H9 (cell line): ENCODE data around the gene ANO2. TPM values are rescaled to one million over a fixed set of nuclear protein-coding genes. Genes with fewer than 3 reads are reported as not detected.

Source experiments
- DNase-seq: peaks from one replicate; pipeline ENCODE4 v3.0.0-alpha.2; 2017
- H2AFZ ChIP-seq: one replicate; pipeline ENCODE4 v1.6.1; 2013; ENCODE audit warnings: mild to moderate bottlenecking, low read length, control low read depth, moderate library complexity
- H2AK5ac ChIP-seq: 2 replicates; pipeline ENCODE4 v1.6.1; 2013; ENCODE audit warnings: low read length, control low read depth, mixed read lengths; ENCODE audit not compliant: insufficient read length
- H2BK120ac ChIP-seq: one replicate; pipeline ENCODE4 v1.6.1; 2013; ENCODE audit warnings: low read depth, mild to moderate bottlenecking, low read length, control low read depth, inconsistent platforms; ENCODE audit not compliant: poor library complexity, severe bottlenecking
- H2BK12ac ChIP-seq: 2 replicates; pipeline ENCODE4 v1.6.1; 2013; ENCODE audit warnings: low read length, control low read depth, mixed read lengths, low read depth; ENCODE audit not compliant: insufficient read length
- H2BK15ac ChIP-seq: 2 replicates; pipeline ENCODE4 v1.6.1; 2013; ENCODE audit warnings: low read depth, low read length, control low read depth
- H2BK20ac ChIP-seq: one replicate; pipeline ENCODE4 v1.6.1; 2013; ENCODE audit warnings: low read depth, mild to moderate bottlenecking, low read length, control low read depth, inconsistent platforms; ENCODE audit not compliant: poor library complexity, severe bottlenecking
- H2BK5ac ChIP-seq: 2 replicates; pipeline ENCODE4 v1.6.1; 2013; ENCODE audit warnings: low read length, control low read depth, mixed read lengths; ENCODE audit not compliant: insufficient read length
- H3K14ac ChIP-seq: 2 replicates; pipeline ENCODE4 v1.6.1; 2013; ENCODE audit warnings: low read length, control low read depth; ENCODE audit not compliant: insufficient read depth
- H3K18ac ChIP-seq: 2 replicates; pipeline ENCODE4 v1.6.1; 2013; ENCODE audit warnings: low read depth, mild to moderate bottlenecking, mixed read lengths, low read length, control low read depth; ENCODE audit not compliant: insufficient read length
- H3K23ac ChIP-seq: 2 replicates; pipeline ENCODE4 v1.6.1; 2013; ENCODE audit warnings: low read length, control low read depth, mixed read lengths, low read depth; ENCODE audit not compliant: insufficient read length
- H3K23me2 ChIP-seq: 2 replicates; pipeline ENCODE4 v1.6.1; 2013; ENCODE audit warnings: low read depth, mild to moderate bottlenecking, mixed read lengths, low read length, control low read depth; ENCODE audit not compliant: insufficient read length, poor library complexity, severe bottlenecking
- H3K27ac ChIP-seq: 2 replicates; pipeline ENCODE4 v1.5.1; 2013; ENCODE audit warnings: low read length, control low read depth, mixed read lengths, low read depth; ENCODE audit not compliant: insufficient read length
- H3K27me3 ChIP-seq: 2 replicates; pipeline ENCODE4 v1.6.1; 2013; ENCODE audit warnings: low read length, control low read depth, inconsistent platforms; ENCODE audit not compliant: insufficient read depth
- H3K4ac ChIP-seq: 2 replicates; pipeline ENCODE4 v1.6.1; 2013; ENCODE audit warnings: low read depth, mild to moderate bottlenecking, control low read depth, inconsistent platforms, low read length, moderate library complexity
- H3K4me1 ChIP-seq: 2 replicates; pipeline ENCODE4 v1.6.1; 2013; ENCODE audit warnings: low read length, control low read depth, inconsistent platforms; ENCODE audit not compliant: insufficient read depth
- H3K4me2 ChIP-seq: 2 replicates; pipeline ENCODE4 v1.6.1; 2013; ENCODE audit warnings: low read length, control low read depth, mixed read lengths; ENCODE audit not compliant: insufficient read length, insufficient read depth
- H3K56ac ChIP-seq: 2 replicates; pipeline ENCODE4 v1.6.1; 2013; ENCODE audit warnings: low read depth, mild to moderate bottlenecking, mixed read lengths, low read length, control low read depth; ENCODE audit not compliant: insufficient read length
- H3K79me1 ChIP-seq: 2 replicates; pipeline ENCODE4 v1.6.1; 2013; ENCODE audit warnings: low read depth, mild to moderate bottlenecking, moderate library complexity, low read length, control low read depth, inconsistent platforms; ENCODE audit not compliant: insufficient read depth, poor library complexity, severe bottlenecking
- H3K79me2 ChIP-seq: 2 replicates; pipeline ENCODE4 v1.6.1; 2013; ENCODE audit warnings: low read length, control low read depth, inconsistent platforms; ENCODE audit not compliant: insufficient read depth
- H3K9ac ChIP-seq: 2 replicates; pipeline ENCODE4 v1.6.1; 2013; ENCODE audit warnings: low read length, control low read depth, mixed read lengths; ENCODE audit not compliant: insufficient read length; ENCODE audit errors: extremely low read depth
- H3K9me3 ChIP-seq: one replicate; pipeline ENCODE4 v1.6.1; 2013; ENCODE audit warnings: low read depth, low read length, inconsistent platforms; ENCODE audit not compliant: control insufficient read depth
- H3T11ph ChIP-seq: one replicate; pipeline ENCODE4 v1.6.1; 2013; ENCODE audit warnings: mild to moderate bottlenecking, low read length, control low read depth, inconsistent platforms
- H4K20me1 ChIP-seq: one replicate; pipeline ENCODE4 v1.6.1; 2013; ENCODE audit not compliant: control insufficient read depth, insufficient read length, insufficient read depth
- H4K5ac ChIP-seq: 2 replicates; pipeline ENCODE4 v1.6.1; 2013; ENCODE audit warnings: low read depth, mild to moderate bottlenecking, mixed read lengths, low read length, control low read depth; ENCODE audit not compliant: insufficient read length
- H4K8ac ChIP-seq: replicated peaks from 2 replicates; pipeline ENCODE4 v1.6.1; 2013; ENCODE audit warnings: low read length, control low read depth, mixed read lengths, low read depth; ENCODE audit not compliant: insufficient read length
- H4K91ac ChIP-seq: 2 replicates; pipeline ENCODE4 v1.6.1; 2013; ENCODE audit warnings: low read depth, mild to moderate bottlenecking, moderate library complexity, mixed read lengths, low read length, control low read depth; ENCODE audit not compliant: insufficient read length
- H3K27ac Mint-ChIP-seq, 3 experiments: 2 replicates in 2 of 3; 3 replicates in 1 of 3; pipeline ENCODE4 v1.8.0; 2020 to 2021; ENCODE audit warnings: mixed read lengths in 3 of 3, mild to moderate bottlenecking in 1 of 3, moderate library complexity in 1 of 3
- H3K27me3 Mint-ChIP-seq: 2 replicates; pipeline ENCODE4 v1.8.0; 2021; ENCODE audit warnings: low read depth, mild to moderate bottlenecking, moderate library complexity, mixed read lengths
- H3K36me3 Mint-ChIP-seq, 3 experiments: 2 replicates in 2 of 3; 3 replicates in 1 of 3; pipeline ENCODE4 v1.8.0; 2020 to 2021; ENCODE audit warnings: low read depth in 3 of 3, mixed read lengths in 3 of 3; ENCODE audit not compliant: insufficient read depth in 1 of 3
- H3K4me1 Mint-ChIP-seq, 2 experiments: 2 replicates each; pipeline ENCODE4 v1.8.0; 2020; ENCODE audit warnings: mixed read lengths in 2 of 2
- H3K4me3 Mint-ChIP-seq, 2 experiments: 2 replicates in 1 of 2; 3 replicates in 1 of 2; pipeline ENCODE4 v1.8.0; 2020 to 2021; ENCODE audit warnings: mild to moderate bottlenecking in 2 of 2, mixed read lengths in 2 of 2, moderate library complexity in 1 of 2
- H3K9me3 Mint-ChIP-seq, 2 experiments: 2 replicates in 1 of 2; 3 replicates in 1 of 2; pipeline ENCODE4 v1.8.0; 2020; ENCODE audit warnings: mild to moderate bottlenecking in 2 of 2, mixed read lengths in 2 of 2, moderate library complexity in 1 of 2
- CTCF ChIP-seq: fragments of 200-600 bp; sonication (generic); conservative IDR thresholded peaks from 3 replicates; pipeline ENCODE4 v1.8.0; 2021; ENCODE audit warnings: antibody characterized with exemption, mild to moderate bottlenecking
- WGBS: extraction: QIAGEN DNeasy Blood & Tissue Kit; methylation state at CpG from one replicate; pipeline ENCODE4 v1.1.7; 2013; ENCODE audit warnings: missing lambda C conversion rate, low lambda C conversion rate, mixed read lengths; ENCODE audit not compliant: insufficient read length; ENCODE audit errors: extremely low coverage; 5-methylcytosine and 5-hydroxymethylcytosine counted together
- total RNA-seq: library from RNA; stranded (reverse); gene quantifications from 2 replicates; pipeline ENCODE4 v1.2.1, GENCODE V29; 2021

The ANO2 gene
- total RNA-seq, 1 experiment from 2014 or later, result 3.8 TPM

GRCh38 chr12:5909560-5909959, 35.5 kb downstream of the ANO2 start:
- H3K79me2 ChIP-seq, result no peaks in the 10 kb centered on the region

More at GRCh38 chr12:5909560-5909959, 35.5 kb downstream of the ANO2 start:
- Histone ChIP-seq H4K91ac (no peak overlapping the region), H4K5ac (no peak overlapping the region), H3K23ac (no peak overlapping the region), H4K8ac (no peak overlapping the region), H3K4ac (no peak overlapping the region), H2BK12ac (no peak overlapping the region), H3K23me2 (no peaks in the 10 kb centered on the region), H2BK15ac (no peak overlapping the region), H3K9me3 (no peaks in the 10 kb centered on the region), H3K27me3 (no peaks in the 10 kb centered on the region), H3K79me1 (no peaks in the 10 kb centered on the region), H2BK120ac (no peak overlapping the region), H3K9ac (no peak overlapping the region), H3K56ac (no peak overlapping the region), H3K4me1 (no peaks in the 10 kb centered on the region), H2BK20ac (no peak overlapping the region), H3K4me2 (no peak overlapping the region), H3K27ac (no peak overlapping the region), H3K18ac (no peak overlapping the region), H3K14ac (no peak overlapping the region; the same call in 1 of the 2 replicates), H2BK5ac (no peak overlapping the region), H4K20me1 (no peaks in the 10 kb centered on the region), H2AK5ac (no peak overlapping the region), H3T11ph (no peak overlapping the region), H2AFZ (no peak overlapping the region)
- Mint-ChIP-seq H3K9me3 (no peaks in the 10 kb centered on the region), H3K4me1 (peaks cover 2 to 10% of the 10 kb centered on the region in 2 experiments; a peak in 3 of 4 replicates), H3K27ac (no peak overlapping the region), H3K36me3 (no peaks in the 10 kb centered on the region), H3K4me3 (no peak overlapping the region), H3K27me3 (peaks cover 2% of the 10 kb centered on the region)
- TF ChIP-seq CTCF, result no peak
- DNase-seq, result peak; percentile 10
- WGBS, result no CpG with 5 or more reads among the region's 5 CpGs
